Testis (tissue), 3 donors: ENCODE data around the gene ITPR2. TPM values are rescaled to one million over a fixed set of nuclear protein-coding genes. Genes with fewer than 3 reads are reported as not detected.

Experiments
- DNase-seq: peaks from one replicate; pipeline ENCODE4 v3.0.0-alpha.2; 2019
- H3K27ac ChIP-seq, 2 donors: fragments of 200-600 bp; sonication (generic); one replicate each; pipeline ENCODE4 v1.5.1; 2019
- H3K27me3 ChIP-seq: fragments of 200-600 bp; sonication (generic); one replicate; pipeline ENCODE4 v1.5.1; 2019
- H3K36me3 ChIP-seq: fragments of 200-600 bp; sonication (generic); one replicate; pipeline ENCODE4 v1.5.1; 2017; ENCODE audit warnings: low read depth; ENCODE audit errors: missing control alignments
- H3K4me1 ChIP-seq: fragments of 200-600 bp; sonication (generic); one replicate; pipeline ENCODE4 v1.5.1; 2019
- H3K4me3 ChIP-seq, 2 donors: fragments of 200-600 bp; sonication (generic); one replicate each; pipeline ENCODE4 v1.5.1; 2017 to 2019
- H3K9me3 ChIP-seq: fragments of 200-600 bp; sonication (generic); one replicate; pipeline ENCODE4 v1.5.1; 2017
- POLR2A ChIP-seq: fragments of 450-650 bp; IDR thresholded peaks from one replicate; pipeline ENCODE4 v1.6.1; 2017; ENCODE audit warnings: antibody characterized with exemption, mild to moderate bottlenecking, moderate library complexity
- WGBS, 2 donors: methylation state at CpG; one replicate each; pipeline ENCODE4 v1.1.5; 2018; 5-methylcytosine and 5-hydroxymethylcytosine counted together
- intact Hi-C: fragments of 100-400 bp; cut with DNase I; formaldehyde crosslinking; loops from one replicate; pipeline ENCODE4 v1.15.1; 2023; ENCODE audit warnings: low total_unique reads
- polyA plus RNA-seq: library from polyadenylated mRNA; stranded (reverse); fragments of 350-450 nt; fragmentation: Illumina TruSeq; extraction: RNeasy Lipid Tissue Mini Kit (QIAGEN cat#74804); gene quantifications from one replicate; pipeline ENCODE4 v1.2.3, GENCODE V29; 2014; ENCODE audit warnings: low read depth, low replicate concordance; ENCODE audit not compliant: insufficient read depth
- total RNA-seq, 2 donors: library from RNA; depleted of rRNA; stranded (reverse); fragments of >200 nt; gene quantifications; one replicate each; pipeline ENCODE4 v1.2.3, GENCODE V29; 2016
- TF ChIP-seq, protein P1 (sequence below), 3 experiments: fragments of 450-650 bp in 2 of 3; fragments of 200-600 bp in 1 of 3; sonication (generic) in 1 of 3; IDR thresholded peaks; one replicate each; pipeline ENCODE4 v1.5.1; 2016 to 2019; ENCODE audit warnings: antibody characterized with exemption in 3 of 3, mild to moderate bottlenecking in 2 of 3, moderate library complexity in 1 of 3

Gene ITPR2
- total and polyA plus RNA-seq, 3 donors from 2014 or later = 4.9 to 60.6 (median 56.9) TPM

DNA sequence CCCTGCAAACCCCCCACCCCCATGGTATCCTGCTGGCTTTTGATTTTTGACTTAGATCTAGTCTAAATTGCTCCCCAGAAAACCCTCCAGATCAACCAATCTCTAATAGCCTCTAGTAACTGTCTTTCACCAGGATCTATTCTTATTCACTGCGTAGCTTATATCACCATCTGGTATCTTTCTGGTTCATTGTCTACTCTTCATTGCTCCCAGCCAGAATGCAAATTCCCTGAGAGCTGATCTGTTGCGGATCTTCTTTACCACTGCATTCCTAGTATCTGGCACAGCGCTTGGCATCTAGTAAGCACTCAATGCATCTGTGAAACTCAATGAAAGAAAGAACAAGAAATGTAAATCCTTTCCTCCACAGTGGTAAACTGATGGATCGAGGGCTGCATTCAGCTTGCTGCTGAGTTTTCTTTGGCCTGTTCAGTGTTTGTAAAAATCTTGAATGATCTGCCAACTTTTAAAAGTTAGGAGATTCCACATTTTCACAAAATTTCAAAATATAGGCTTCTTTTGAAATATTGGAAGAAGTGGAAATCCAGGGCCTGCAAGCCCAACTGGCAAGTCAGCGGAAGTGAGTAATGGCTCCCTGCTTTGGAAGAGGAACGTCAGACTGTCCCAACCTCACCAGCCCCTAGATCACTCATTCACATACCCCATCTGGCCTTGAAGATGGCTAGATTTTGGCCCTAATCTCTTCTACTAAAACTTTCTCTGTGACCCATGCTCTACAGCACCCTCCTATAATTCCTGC lies 363.4 kb downstream of the ITPR2 start:
- Histone ChIP-seq H3K4me1 (no peaks in the 10 kb centered on the region), H3K9me3 (no peaks in the 10 kb centered on the region), H3K27me3 (no peaks in the 10 kb centered on the region), H3K27ac (no peak overlapping the region), H3K4me3 (no peak overlapping the region), H3K36me3 (no peaks in the 10 kb centered on the region)
- 92 to 93% methylated on average over 6 of the region's 6 CpGs for WGBS, 2 donors
- DNase-seq = no peak
- TF ChIP-seq POLR2A = no peak
- TF ChIP-seq, protein P1, sequence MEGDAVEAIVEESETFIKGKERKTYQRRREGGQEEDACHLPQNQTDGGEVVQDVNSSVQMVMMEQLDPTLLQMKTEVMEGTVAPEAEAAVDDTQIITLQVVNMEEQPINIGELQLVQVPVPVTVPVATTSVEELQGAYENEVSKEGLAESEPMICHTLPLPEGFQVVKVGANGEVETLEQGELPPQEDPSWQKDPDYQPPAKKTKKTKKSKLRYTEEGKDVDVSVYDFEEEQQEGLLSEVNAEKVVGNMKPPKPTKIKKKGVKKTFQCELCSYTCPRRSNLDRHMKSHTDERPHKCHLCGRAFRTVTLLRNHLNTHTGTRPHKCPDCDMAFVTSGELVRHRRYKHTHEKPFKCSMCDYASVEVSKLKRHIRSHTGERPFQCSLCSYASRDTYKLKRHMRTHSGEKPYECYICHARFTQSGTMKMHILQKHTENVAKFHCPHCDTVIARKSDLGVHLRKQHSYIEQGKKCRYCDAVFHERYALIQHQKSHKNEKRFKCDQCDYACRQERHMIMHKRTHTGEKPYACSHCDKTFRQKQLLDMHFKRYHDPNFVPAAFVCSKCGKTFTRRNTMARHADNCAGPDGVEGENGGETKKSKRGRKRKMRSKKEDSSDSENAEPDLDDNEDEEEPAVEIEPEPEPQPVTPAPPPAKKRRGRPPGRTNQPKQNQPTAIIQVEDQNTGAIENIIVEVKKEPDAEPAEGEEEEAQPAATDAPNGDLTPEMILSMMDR (IDR thresholded peaks at IDR 0.05) = no peak
- intact Hi-C loops = no loop called here

DNA sequence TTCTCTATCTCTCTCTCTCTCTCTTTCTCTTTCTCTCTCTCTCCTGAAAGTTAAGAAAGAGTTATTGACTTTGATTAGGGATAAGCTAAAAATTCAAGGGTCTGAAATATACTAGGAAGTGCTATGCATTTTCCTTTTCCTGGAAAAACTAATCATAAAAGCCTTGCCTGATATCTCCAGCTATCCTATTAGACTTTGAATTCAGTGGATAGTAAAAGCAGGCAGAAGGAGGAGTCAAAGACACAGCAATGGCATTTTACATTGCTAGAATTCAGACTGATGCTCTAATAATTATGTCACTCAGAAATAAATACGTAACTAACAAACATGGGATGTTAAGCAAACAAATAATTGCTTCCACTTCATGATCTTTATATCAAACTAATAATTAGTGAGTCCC lies 365.6 kb downstream of the ITPR2 start:
- no peaks in the 10 kb centered on the region for H3K27me3 ChIP-seq
- no peaks in the 10 kb centered on the region for H3K4me1 ChIP-seq
- H3K27ac ChIP-seq = no peak overlapping the region
- DNase-seq = no peak
- no peak for TF ChIP-seq POLR2A
- TF ChIP-seq, protein P1 (IDR thresholded peaks at IDR 0.05) = no peak
- intact Hi-C loops = no loop called here
- no peaks in the 10 kb centered on the region for H3K36me3 ChIP-seq
- WGBS, 2 donors = 88 to 100% methylated on average over 1 of the region's 1 CpG
- no peak overlapping the region for H3K4me3 ChIP-seq
- no peaks in the 10 kb centered on the region for H3K9me3 ChIP-seq

DNA sequence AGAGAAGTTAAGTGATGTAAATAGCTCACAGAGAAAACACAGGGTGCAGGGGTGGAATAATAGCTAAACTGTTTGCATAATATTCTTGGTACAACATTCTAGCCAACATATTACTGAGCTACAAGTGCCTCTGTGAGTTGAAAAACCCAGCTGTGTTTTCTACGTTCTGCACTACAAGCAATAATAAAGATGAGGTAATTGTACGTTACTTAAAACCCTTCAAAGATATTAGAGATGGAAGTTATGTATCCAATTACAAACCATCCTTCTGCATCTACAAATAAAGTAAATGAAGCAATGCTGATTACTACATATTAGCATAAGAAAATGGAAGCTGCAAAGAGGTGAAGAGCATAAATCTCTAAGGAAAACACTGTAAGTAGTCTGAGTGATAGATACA lies 366.3 kb downstream of the ITPR2 start:
- TF ChIP-seq, protein P1 (IDR thresholded peaks at IDR 0.05) = no peak
- no peak for TF ChIP-seq POLR2A
- Histone ChIP-seq H3K27ac (no peak overlapping the region), H3K4me1 (no peaks in the 10 kb centered on the region), H3K36me3 (no peaks in the 10 kb centered on the region), H3K9me3 (no peaks in the 10 kb centered on the region), H3K4me3 (no peak overlapping the region), H3K27me3 (no peaks in the 10 kb centered on the region)
- WGBS, 2 donors = 89 to 92% methylated on average over 2 of the region's 2 CpGs
- intact Hi-C loops = no loop called here
- DNase-seq = no peak

DNA sequence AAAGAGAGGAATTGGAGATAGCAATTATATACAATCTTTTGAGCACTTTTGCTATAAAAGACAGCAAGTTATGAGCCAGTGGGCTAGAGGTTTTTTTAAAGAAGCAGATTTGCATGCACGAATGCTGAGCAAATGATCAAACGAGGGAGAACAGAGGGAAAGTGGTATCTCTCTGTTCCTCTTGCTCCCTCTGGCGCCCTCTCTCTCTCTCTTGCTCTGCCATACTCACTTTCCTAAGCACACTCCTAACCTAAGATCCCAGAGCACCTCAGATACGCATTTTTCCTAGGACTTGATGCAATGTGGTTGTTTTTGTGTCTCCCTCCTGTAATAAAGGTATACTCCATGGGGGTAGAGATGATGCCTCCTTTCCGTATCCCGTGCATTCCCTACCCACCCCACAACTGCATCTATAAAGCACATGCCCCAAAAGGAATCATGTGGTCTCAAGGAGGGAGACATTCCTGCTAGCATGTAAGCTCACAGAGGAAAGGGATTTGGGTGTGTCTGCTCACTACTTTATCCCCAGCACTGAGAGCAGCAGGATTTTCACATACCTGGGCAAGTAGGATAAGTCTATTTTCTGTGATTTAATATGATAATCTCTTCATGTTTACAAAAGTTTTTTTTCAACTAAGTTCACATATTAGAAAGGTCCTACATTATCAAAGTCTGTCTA lies 367.4 kb downstream of the ITPR2 start:
- Histone ChIP-seq H3K4me1 (no peaks in the 10 kb centered on the region), H3K27ac (no peak overlapping the region), H3K4me3 (no peak overlapping the region), H3K9me3 (no peaks in the 10 kb centered on the region), H3K36me3 (no peaks in the 10 kb centered on the region), H3K27me3 (no peaks in the 10 kb centered on the region)
- WGBS, 2 donors = 75 to 77% methylated on average over 6 of the region's 6 CpGs
- no peak for DNase-seq
- intact Hi-C loops = no loop called here
- TF ChIP-seq, protein P1 (IDR thresholded peaks at IDR 0.05) = no peak
- TF ChIP-seq POLR2A = no peak
